GM19238 (cell line): ENCODE data around the gene FHIT.
A peak's percentile ranks its signal among the peaks of the same experiment; 100 is the strongest.

Source experiments
- DNase-seq: peaks from one replicate; pipeline ENCODE4 v3.0.0; 2011; ENCODE audit warnings: low spot score; ENCODE audit not compliant: insufficient read length

Gene FHIT

DNA sequence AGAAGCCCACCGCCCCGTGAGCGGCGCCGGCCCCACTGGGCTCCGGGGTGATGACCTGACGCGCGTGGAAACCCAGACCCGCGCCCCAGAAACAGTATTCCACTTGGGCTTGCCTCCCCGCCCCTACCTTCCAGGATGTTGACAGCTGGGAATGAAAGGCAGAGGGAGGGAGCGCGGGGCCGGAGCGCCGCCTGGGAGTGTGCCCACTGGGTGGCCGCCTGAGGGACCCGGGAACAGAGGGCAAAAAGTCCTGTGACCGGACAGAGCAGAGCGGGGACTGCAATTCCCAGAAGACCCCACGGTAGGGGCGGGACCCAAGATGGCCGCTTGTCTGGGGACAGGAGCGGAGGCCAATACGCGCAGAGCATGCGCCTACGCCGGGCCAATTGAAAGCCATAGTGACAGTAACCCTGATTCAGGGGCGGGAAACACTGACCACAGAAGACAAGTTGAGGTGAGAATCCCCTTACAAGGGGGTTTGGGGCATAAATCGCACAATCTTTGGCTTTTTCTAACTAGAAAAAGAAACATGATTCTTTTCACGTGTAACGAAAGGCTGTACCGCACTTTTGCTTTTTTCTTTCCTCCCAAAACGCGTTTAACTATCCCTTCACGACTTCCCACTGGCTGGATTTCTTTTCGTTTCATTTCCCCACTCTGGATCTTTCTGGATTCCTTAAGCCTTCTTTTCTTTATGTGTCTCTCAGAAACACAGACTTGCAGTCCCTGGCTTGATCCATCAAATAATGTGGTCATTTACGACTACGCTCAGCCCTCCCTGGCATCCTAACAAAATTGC, at the start of gene FHIT:
Gene FHIT, minus strand, starts transcription at position 279 of the 799 bp plus-strand sequence.
- DNase-seq: peak; percentile 76

DNA sequence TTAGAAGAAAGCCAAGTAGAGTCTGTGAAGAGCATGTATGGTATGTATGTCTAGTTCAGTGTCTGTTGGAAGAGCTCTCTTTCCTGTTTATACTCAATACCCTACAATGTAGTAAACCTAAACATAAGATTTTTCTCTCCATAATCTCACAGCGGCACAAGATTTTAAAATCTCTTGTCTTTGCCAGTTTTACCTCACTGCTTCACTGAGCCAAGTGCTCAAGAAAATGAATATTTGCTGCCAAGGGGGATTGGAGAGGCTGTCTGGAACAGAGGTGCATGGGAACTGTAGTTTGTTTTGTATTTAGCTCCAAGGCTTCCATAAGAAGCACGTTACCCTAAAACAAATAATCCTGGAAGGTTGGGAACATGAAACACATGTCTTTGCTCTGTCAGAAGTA, 49.5 kb upstream of the FHIT start:
- DNase-seq: no peak

DNA sequence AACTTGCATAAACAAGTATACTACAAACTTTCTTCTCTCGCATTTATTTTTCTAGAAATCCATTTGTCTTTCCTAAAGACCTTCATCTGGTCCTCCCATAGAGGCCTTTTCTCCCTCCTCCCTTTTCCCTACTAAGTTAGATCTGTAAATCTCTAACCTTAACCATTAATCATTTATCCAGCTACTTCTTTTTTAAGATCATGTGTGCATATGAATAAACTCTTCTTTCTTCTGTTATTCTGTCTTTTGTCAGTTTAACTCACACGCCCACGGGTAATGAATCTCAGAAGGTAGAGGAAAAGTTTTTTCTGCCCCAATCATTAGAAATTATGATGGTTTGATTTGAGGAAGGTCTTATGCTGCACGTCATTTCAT, 48.7 kb upstream of the FHIT start:
- DNase-seq: no peak

DNA sequence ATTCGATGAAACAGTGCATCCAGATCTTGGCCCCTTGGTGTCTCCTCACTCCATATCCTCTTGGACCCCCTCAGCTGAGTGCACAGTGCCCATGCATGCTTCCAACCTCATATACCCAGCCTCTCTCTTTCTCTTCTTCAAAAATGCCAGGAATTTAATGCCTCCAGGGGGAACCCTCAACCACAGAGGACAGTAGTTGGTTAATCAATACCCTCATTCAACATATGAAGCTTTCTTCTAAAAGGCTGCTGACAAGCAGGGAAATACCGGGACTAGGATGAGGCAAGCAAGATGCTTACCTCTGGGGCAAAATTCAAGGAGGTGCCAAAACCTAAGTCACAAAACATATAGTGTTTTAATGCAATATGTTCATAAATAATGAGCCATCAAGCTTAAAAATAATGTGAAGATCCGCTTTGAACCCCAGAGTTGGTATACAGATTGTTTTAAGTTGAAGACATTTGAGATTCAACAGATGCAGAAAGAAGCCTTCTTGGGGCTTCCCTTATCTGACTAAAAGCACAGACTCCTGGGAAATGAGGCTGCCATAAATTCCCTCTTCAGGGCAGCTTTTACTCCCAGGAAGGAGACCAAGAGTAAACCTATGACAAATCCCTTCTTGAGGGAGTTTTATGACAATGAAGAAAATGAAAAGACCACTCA, 48.2 kb upstream of the FHIT start:
- no peak for DNase-seq

DNA sequence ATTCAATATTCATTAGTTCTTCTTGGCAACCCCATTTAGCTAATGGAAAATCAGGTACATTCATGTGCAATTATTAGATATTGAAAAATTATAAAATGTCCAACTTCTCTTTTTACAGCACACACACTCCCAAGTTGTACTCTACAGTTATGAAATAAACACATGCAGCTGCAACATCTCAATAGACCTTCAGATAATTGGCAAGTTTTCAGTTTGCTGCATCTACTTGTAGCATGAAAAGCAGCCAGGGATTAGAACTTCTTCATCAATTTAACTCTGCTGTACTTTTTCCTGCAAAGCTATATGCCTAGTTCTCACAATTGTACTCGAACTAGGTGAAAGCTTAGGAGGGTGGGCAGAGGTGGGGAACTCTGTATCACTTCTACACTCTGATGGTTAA, 46.6 kb upstream of the FHIT start:
- DNase-seq: no peak

DNA sequence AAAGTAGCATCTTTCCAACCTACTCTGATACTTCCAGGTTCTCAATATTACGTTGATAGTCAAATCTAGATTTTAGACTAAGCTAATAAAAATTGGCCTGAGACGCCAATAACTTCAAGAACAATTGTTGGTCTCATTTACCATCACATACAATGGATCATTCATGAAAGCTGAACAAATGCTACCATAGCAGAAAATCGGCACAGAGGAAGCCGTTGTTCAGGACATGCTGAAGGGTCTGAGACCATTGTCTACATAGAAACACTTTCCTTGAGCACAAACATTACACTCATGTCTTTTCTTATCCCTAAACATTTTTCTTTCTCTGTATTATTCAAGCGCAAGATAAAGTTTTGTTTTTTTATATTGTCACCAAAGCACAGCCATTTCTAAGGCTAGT, 37.2 kb upstream of the FHIT start:
- no peak for DNase-seq

DNA sequence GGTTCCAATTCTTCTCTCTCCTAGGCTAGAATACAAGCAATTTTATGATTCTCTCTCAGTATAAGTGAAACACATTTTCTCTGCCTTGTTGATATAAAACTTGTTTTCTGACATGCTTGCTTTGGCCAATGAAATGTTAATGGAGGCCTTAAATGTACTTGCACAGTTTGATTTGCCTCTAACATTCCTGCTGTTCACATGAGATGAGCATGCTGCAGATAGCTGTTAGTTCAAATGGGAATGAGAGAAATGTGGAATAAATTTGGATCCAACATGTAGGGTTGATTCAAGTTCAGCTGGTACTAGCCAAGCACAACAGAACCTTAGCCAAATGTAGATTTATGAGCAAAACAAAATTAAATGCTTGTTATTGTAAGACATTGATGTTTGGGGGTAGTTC, 32.6 kb upstream of the FHIT start:
- DNase-seq: no peak

DNA sequence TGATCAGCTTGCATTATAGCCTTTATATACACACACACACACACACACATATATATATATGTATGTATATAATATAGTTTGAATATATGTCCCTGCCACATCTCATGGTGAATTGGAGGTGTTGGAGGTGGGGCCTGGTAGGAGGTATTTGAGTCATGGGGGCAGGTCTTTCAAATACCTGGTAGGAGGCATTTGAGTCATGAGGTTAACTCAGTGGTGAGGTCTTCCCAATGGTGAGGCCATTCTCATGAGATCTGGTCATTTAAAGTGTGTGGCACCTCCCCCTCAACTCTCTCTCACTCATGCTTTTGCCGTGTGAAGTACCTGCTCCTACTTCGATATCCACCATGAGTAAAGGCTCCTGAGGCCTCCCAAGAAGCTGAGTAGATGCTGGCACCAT, 27.5 kb upstream of the FHIT start:
- DNase-seq: no peak

DNA sequence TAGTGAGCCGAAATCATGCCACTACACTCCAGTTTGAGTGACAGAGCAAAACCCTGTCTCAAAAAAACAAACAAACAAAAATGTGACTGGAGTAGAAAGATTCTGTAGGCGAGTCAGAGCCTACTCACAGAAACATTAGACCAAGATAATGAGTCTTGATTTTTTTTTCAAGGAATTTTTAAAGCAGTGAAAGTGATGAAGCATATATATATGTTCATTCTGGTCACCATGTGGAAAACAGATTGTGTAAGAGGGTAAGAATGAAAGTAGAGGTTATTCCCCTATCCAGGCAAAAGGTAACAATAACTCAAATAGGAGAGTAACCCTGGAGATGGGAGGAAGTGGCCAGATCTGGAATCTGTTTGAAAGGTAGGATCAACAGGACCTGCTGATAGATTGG, 26.2 kb upstream of the FHIT start:
- DNase-seq: no peak

DNA sequence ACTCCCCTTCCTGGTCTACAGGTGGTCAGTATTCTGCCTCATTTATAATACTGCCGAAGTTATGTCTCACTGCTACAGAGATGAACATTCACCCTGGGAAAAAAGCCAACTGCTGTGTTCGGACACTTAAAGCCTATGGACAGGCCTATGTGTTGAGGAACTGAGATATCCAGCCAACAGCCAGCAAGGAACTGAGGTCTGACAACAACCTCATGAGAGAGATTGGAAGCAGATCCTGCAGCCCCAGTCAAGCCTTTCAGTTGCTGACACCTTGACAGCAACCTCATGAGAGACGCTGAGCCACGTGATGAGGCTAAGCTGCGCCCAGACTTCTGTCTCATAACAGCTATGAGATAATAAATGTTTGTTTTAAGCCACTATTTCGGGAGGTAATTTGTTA, 18.2 kb upstream of the FHIT start:
- no peak for DNase-seq

DNA sequence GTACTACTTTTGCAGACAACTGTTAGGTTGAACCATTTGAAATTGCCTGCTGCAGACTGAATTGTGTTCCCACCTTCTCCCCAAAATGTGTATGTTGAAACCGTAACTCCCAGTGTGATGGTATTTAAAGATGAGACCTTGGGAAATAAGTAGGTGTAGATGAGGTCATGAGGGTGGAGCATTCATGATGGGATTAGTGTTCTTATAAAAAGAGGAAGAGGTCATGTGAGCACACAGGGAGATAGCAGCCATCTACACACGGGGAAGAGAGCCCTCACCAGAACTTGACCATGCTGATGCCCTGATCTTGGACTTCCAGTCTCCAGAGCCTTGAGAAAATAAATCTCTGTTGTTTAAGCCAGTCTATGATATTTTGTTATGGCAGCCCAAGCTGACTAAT, 17.4 kb upstream of the FHIT start:
- no peak for DNase-seq

DNA sequence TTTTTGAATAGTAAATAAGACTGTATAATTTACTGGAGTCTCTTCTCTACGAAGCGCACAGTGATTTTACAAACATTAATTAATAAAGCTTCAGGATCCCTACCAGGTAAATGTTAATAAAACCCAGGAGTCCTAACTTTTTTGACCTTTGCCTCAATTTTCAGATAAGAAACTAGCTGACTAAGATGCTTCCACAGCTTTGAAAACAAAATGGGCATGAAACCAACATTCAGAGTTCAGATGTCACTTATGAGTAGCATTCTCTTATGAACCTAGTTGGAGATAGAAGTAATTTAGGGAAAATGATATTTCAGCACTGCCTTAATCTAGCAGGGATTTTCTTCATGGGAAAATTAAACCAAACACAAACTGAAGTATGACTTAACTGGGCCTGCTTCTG, 13.0 kb upstream of the FHIT start:
- DNase-seq: no peak

DNA sequence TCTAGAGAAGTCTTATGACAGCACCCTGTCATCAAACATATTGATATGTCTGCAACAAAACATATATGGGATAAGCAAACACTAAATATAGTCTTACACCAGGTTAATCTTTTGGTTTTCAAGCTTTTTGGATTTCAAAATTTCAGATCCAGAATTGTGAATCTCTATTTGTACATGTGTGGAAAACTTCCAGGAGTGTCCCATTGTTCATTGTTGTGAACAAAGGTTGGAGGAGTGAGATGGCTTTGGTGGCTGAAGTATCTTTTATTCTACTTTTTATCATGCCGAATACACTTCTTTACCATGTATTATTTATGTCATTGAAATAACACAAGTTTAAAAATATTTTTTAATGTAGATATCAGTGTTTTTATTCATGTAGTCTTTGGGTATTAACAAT, 5.9 kb upstream of the FHIT start:
- no peak for DNase-seq

DNA sequence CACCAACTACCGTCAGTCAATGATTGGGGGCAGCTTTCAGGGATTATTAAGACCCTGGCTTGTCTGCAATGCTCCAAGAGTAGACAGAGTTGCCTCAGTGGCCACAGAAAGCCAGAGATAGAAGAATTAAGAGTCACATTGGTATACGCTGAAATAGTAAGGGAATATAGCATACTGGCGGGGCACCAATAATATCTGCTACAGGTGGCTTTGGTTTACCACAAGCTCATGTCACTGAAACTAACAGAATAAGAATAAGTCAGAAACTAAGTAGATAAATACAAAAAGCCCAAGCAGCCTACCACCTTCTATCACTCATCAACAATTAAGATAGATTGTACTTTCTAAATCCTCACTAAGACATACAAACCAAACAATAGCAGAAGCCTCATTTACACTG, 2.5 kb upstream of the FHIT start:
- no peak for DNase-seq

DNA sequence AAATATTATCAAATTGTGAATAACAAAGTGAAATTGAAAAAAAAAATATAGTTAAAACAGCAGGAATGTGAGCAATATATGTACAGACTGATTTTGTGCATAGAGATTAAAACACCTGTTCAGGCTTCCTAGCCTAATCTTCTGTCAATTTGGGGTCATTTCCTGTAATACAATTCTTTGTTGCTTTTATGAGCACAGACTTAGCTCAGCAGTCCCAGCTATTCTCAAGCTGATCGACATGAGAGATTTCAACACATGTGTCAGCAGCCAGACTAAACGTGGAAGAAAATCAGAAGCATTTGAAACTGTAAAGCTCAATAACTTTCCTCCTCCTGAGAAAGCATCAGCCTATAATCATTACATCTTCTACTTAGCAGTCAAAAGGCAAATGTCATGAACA, 1.6 kb upstream of the FHIT start:
- DNase-seq: no peak

DNA sequence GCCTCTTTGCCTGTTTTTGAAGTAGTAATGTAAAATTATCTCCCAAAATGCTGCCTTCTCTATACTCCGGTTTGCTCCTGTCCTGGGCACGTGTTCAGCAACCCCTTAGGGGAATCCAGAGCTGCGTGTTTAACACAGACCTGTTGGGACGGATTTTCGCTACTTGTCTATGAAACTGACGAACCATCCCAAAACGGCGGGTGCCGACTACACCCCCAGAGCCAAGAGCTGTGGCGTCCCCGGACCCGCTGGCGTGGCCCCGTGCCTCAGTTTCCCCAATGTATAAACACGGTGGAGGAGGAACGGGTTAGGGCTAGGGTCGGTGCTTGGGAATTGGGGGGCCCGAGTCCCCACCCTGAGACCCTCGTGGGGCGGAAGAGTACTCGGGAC, 473 bp downstream of the FHIT start:
- DNase-seq: no peak

DNA sequence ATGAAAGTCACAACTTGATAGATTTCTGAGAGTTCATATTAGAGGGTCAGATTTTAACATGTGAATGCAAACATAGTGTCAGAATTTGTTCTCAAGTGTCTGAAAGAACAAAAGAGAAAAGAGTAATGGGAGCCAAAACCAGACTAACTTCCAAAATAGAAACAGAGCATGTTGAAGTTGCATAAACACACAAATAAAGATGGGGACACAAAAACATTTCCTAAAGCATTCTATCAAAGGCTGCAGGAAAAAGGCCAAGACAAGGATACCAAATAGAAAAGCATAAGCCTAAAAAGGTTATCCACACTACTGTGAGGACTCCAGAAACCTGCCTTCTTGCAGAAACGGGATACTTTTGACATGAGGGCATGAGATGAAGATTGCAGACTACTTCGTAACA, 2.8 kb downstream of the FHIT start:
- DNase-seq: no peak

DNA sequence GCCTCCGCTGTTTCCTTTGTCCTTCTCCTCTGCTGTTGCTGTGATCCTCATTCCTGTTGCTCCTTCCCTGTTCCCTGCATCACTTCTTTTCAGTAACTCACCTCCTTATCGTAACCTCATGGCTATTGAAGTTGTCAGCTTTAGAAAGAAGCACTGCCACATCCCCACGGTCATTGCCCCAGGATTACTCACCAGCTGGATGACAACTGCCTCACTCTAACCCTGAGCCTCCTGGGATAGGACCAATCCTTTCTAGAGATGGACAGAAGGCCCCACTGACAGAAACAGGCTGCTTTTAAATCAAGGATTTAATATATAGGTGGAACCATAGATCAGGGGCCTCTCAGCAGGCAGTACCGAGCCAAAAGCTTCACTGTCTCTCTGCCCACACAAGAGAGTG, 4.1 kb downstream of the FHIT start:
- no peak for DNase-seq

DNA sequence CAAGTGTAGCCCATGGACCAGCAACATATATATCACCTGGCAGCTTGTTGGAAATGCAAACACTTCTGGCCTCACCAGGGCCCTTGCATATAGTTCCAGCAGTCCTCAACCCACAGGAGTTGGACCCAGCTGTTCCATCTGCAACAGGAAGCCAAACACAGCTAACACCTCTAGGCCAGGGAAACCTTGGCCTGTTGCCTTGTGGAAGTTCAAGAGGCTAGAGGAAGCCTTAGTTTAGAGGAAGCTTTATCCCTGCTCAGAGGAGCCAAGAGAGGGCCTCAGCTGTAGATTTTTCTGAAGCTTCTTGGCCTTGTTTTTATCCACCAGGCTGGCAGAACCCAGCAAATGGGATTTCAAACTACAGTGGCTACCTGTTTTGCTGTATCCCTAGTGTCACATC, 11.4 kb downstream of the FHIT start:
- no peak for DNase-seq

DNA sequence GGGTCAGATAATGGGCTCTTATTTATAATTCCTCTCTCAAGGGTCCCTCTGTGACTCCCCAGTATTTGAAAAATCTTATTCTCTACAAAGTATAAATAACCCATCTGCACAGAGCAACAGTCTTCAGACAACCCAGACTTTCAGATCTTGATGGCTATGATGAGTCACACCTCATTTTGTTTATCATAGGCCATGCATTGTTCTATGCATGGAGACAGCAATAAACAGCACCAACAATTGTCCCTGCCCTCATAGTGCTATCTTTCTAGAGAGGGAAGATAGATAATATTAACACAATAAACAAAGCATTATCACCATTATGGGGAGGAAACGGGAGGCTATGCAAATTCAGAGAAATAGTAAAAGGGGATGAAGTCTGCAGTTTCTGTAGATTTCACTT, 13.4 kb downstream of the FHIT start:
- no peak for DNase-seq

DNA sequence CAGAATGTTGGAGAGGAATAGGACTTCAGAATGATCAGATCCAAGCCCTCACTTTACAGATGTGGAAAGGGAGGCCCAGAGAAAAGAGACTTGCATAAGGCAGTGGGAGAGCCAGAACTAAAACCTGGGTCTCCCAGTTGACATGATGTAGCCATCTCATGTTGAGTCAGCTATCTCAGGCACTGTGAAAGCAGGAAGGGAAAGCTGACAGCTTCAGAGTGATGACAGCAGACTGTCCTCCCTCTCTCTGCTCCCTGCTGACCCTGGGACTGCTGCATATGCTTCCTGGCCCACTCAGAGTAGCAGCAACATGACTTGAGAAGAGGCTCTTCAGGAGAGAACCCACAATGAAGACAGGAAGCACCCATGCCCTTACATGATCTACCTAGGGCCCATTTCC, 14.7 kb downstream of the FHIT start:
- peak; percentile 36 for DNase-seq

DNA sequence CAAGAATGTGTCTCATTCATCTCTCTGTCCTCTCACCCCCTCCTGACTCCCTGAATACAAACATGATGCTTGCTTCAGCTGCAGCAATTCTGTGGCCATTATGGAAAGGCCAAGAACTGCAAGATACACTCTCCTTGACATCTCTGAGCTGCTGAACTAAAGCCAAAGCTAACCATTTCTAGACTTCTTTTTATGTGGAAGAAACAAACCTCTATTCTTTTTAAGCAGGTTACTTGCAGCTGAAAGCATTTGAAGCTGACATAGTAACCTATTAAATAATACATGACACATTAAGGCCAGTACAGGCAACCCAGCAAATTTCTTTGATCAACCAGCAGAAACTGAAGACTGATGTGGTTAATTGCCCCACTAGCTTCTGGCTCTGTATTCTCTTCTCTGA, 17.5 kb downstream of the FHIT start:
- no peak for DNase-seq

DNA sequence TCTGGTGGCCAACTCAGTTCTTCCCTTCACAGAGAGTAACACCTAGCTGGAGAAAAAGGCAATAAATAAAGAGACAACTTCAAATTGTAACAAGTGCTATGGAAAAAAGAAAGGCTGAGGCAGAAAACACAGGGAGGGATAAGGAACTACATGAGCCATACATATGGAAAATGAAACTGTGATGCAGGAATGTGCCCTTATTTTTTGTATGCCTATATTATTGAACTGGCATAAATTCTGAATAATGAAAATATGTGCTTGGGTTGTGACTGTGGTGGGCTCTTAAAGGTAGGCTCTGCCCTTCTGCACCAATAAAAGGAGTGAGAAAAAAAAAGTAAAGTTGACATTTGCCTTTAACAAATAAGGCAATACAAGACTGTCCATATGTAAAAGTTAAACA, 19.6 kb downstream of the FHIT start:
- DNase-seq: no peak
